H1 (cell line): ENCODE data around the gene ATP23. TPM values are rescaled to one million over a fixed set of nuclear protein-coding genes. Genes with fewer than 3 reads are reported as not detected.
A peak's percentile ranks its signal among the peaks of the same experiment; 100 is the strongest.

ENCODE experiments used
- CTCF ChIA-PET: fragments of 300-600 bp; sonication (Branson Sonifier 250); formaldehyde crosslinking; loops from one replicate; lab custom pipeline; 2021; ENCODE audit not compliant: partially characterized antibody; lab: Charles Lee
- POLR2A ChIA-PET: fragments of 300-600 bp; sonication (Branson Sonifier 250); formaldehyde crosslinking; loops from one replicate; lab custom pipeline; 2021; ENCODE audit warnings: inconsistent platforms; ENCODE audit not compliant: partially characterized antibody; lab: Charles Lee
- DNase-seq, 2 experiments: peaks; one replicate each; pipeline versions ENCODE4 v3.0.0 to v3.0.0-alpha.2; 2010 to 2022; ENCODE audit warnings: low spot score in 2 of 2, low read depth in 1 of 2, mixed read lengths in 1 of 2
- FAIRE-seq: peaks from 2 replicates; lab custom pipeline; 2011; peaks lifted over from hg19 to GRCh38; lab: Jason Lieb, UNC
- H2AFZ ChIP-seq: 2 replicates; pipeline ENCODE4 v1.8.1; 2012; ENCODE audit warnings: low read length, inconsistent platforms
- H2AK5ac ChIP-seq: 2 replicates; pipeline ENCODE4 v1.6.1; 2013; ENCODE audit warnings: low read depth, low read length
- H2BK120ac ChIP-seq: replicated peaks from 2 replicates; pipeline ENCODE3; 2013; ENCODE audit warnings: low read depth, low read length, inconsistent platforms
- H2BK12ac ChIP-seq: 2 replicates; pipeline ENCODE4 v1.6.1; 2013; ENCODE audit warnings: low read depth, low read length
- H2BK15ac ChIP-seq: 2 replicates; pipeline ENCODE4 v1.6.1; 2013; ENCODE audit warnings: low read length
- H2BK20ac ChIP-seq: 2 replicates; pipeline ENCODE4 v1.6.1; 2013; ENCODE audit warnings: low read length
- H2BK5ac ChIP-seq: 2 replicates; pipeline ENCODE4 v1.6.1; 2013; ENCODE audit warnings: low read depth, low read length
- H3K14ac ChIP-seq: 2 replicates; pipeline ENCODE4 v1.6.1; 2013; ENCODE audit warnings: inconsistent platforms; ENCODE audit not compliant: insufficient read length
- H3K18ac ChIP-seq: 2 replicates; pipeline ENCODE4 v1.6.1; 2013; ENCODE audit warnings: low read length; ENCODE audit errors: extremely low read depth
- H3K23ac ChIP-seq: 2 replicates; pipeline ENCODE4 v1.6.1; 2013; ENCODE audit warnings: inconsistent platforms; ENCODE audit not compliant: insufficient read length
- H3K23me2 ChIP-seq: 2 replicates; pipeline ENCODE4 v1.6.1; 2013; ENCODE audit warnings: low read depth, low read length
- H3K27ac ChIP-seq: 2 replicates; pipeline ENCODE4 v1.6.1; 2011; ENCODE audit warnings: low read depth, low read length, inconsistent platforms
- H3K27me3 ChIP-seq, 4 experiments: replicated peaks in 1 of 4; 1 replicate in 1 of 4; 2 replicates in 3 of 4; pipeline versions ENCODE4 v1.6.1 to v1.8.1; 2011 to 2013; ENCODE audit warnings: low read length in 3 of 4, mild to moderate bottlenecking in 3 of 4, inconsistent platforms in 2 of 4, mixed read lengths in 2 of 4, moderate library complexity in 1 of 4; ENCODE audit not compliant: control insufficient read depth in 3 of 4, insufficient read depth in 3 of 4; ENCODE audit errors: extremely low read depth in 1 of 4
- H3K36me3 ChIP-seq, 4 experiments: 2 replicates each; pipeline versions ENCODE4 v1.6.1 to v1.8.1; 2011 to 2013; ENCODE audit warnings: mild to moderate bottlenecking in 4 of 4, low read length in 3 of 4, moderate library complexity in 2 of 4, control low read depth in 1 of 4, inconsistent platforms in 1 of 4; ENCODE audit not compliant: insufficient read depth in 4 of 4, control insufficient read depth in 2 of 4
- H3K4ac ChIP-seq: replicated peaks from 2 replicates; pipeline ENCODE3; 2013; ENCODE audit warnings: low read length, low read depth, mixed read lengths, inconsistent platforms; ENCODE audit not compliant: insufficient read length
- H3K4me1 ChIP-seq, 4 experiments: replicated peaks in 1 of 4; 1 replicate in 1 of 4; 2 replicates in 3 of 4; pipeline versions ENCODE4 v1.6.1 to v1.8.1; 2011 to 2013; ENCODE audit warnings: low read length in 3 of 4, inconsistent platforms in 2 of 4, mixed read lengths in 1 of 4; ENCODE audit not compliant: insufficient read depth in 4 of 4, control insufficient read depth in 3 of 4
- H3K4me2 ChIP-seq, 2 experiments: 2 replicates each; pipeline versions ENCODE4 v1.6.1 to v1.8.1; 2011 to 2013; ENCODE audit warnings: low read depth in 2 of 2, low read length in 2 of 2, control low read depth in 1 of 2, inconsistent platforms in 1 of 2, mild to moderate bottlenecking in 1 of 2; ENCODE audit not compliant: insufficient read depth in 1 of 2
- H3K4me3 ChIP-seq, 4 experiments: fragments of 200-600, 300-600 bp in 1 of 4; sonication (generic), shearing (Covaris generic), sonication (Bioruptor Twin) in 1 of 4; 2 replicates each; pipeline versions ENCODE4 v1.5.1 to v1.8.1; 2011 to 2016; ENCODE audit warnings: low read length in 4 of 4, low read depth in 3 of 4, control low read depth in 2 of 4, inconsistent platforms in 2 of 4, mild to moderate bottlenecking in 2 of 4, mixed read lengths in 1 of 4, moderate library complexity in 1 of 4; ENCODE audit not compliant: insufficient read depth in 2 of 4; ENCODE audit errors: extremely low read depth in 1 of 4
- H3K56ac ChIP-seq: replicated peaks from 2 replicates; pipeline ENCODE3; 2013; ENCODE audit warnings: low read depth, mild to moderate bottlenecking, mixed read lengths, low read length, inconsistent platforms; ENCODE audit not compliant: insufficient read length
- H3K79me1 ChIP-seq: 2 replicates; pipeline ENCODE4 v1.6.1; 2013; ENCODE audit warnings: low read depth, low read length, control low read depth
- H3K79me2 ChIP-seq, 2 experiments: 2 replicates each; pipeline versions ENCODE4 v1.6.1 to v1.8.1; 2012 to 2013; ENCODE audit warnings: low read length in 2 of 2, mild to moderate bottlenecking in 2 of 2, inconsistent platforms in 1 of 2; ENCODE audit not compliant: insufficient read depth in 2 of 2, control insufficient read depth in 1 of 2
- H3K9ac ChIP-seq, 4 experiments: replicated peaks in 1 of 4; 1 replicate in 1 of 4; 2 replicates in 3 of 4; pipeline versions ENCODE4 v1.6.1 to v1.8.1; 2011 to 2013; ENCODE audit warnings: low read depth in 3 of 4, low read length in 3 of 4, control low read depth in 2 of 4, mild to moderate bottlenecking in 2 of 4, moderate library complexity in 2 of 4, inconsistent platforms in 1 of 4; ENCODE audit errors: extremely low read depth in 1 of 4
- H3K9me3 ChIP-seq, 2 experiments: 2 replicates each; pipeline versions ENCODE4 v1.6.1 to v1.8.1; 2012 to 2013; ENCODE audit warnings: mild to moderate bottlenecking in 2 of 2, moderate library complexity in 2 of 2, control low read depth in 1 of 2, inconsistent platforms in 1 of 2, low read depth in 1 of 2, low read length in 1 of 2, mixed read lengths in 1 of 2; ENCODE audit not compliant: insufficient read depth in 2 of 2
- H4K20me1 ChIP-seq, 2 experiments: replicated peaks in 1 of 2; 2 replicates each; pipeline versions ENCODE3 to v1.8.1; 2011 to 2013; ENCODE audit warnings: inconsistent platforms in 2 of 2, low read length in 2 of 2, mild to moderate bottlenecking in 1 of 2; ENCODE audit not compliant: insufficient read depth in 2 of 2, control insufficient read depth in 1 of 2
- H4K5ac ChIP-seq: 2 replicates; pipeline ENCODE4 v1.6.1; 2013; ENCODE audit warnings: low read length, low read depth, mixed read lengths, inconsistent platforms; ENCODE audit not compliant: insufficient read length
- H4K8ac ChIP-seq: 2 replicates; pipeline ENCODE4 v1.8.0; 2013; ENCODE audit warnings: mild to moderate bottlenecking, moderate library complexity, low read length, inconsistent platforms; ENCODE audit not compliant: insufficient read depth; ENCODE audit errors: extremely low read depth
- H4K91ac ChIP-seq: replicated peaks from 2 replicates; pipeline ENCODE3; 2013; ENCODE audit warnings: low read length, mixed read lengths, inconsistent platforms; ENCODE audit not compliant: insufficient read length
- BCL11A ChIP-seq, 2 experiments: IDR thresholded peaks; one replicate each; pipeline ENCODE4 v1.6.1; 2011; ENCODE audit warnings: low read depth in 2 of 2, low read length in 2 of 2, mild to moderate bottlenecking in 2 of 2
- CBX5 ChIP-seq: fragments of 300-800, 300-1000 bp; sonication (generic); IDR thresholded peaks from 2 replicates; pipeline ENCODE4 v1.7.1; 2016; ENCODE audit warnings: antibody characterized with exemption, low read length, low read depth
- CBX8 ChIP-seq: fragments of 300-800, 300-1000 bp; sonication (generic); IDR thresholded peaks from 2 replicates; pipeline ENCODE4 v1.7.1; 2016; ENCODE audit warnings: low read depth, low read length, borderline replicate concordance
- CTBP2 ChIP-seq: IDR thresholded peaks from 2 replicates; pipeline ENCODE4 v1.7.0; 2011; ENCODE audit warnings: borderline replicate concordance, mild to moderate bottlenecking, moderate library complexity, mixed read lengths, low read length; ENCODE audit not compliant: insufficient read depth, insufficient read length
- FOSL1 ChIP-seq: IDR thresholded peaks from 2 replicates; pipeline ENCODE4 v1.6.1; 2011; ENCODE audit warnings: mild to moderate bottlenecking, low read depth, low read length, moderate library complexity; ENCODE audit not compliant: insufficient read depth
- KDM5A ChIP-seq: fragments of 200-600 bp; IDR thresholded peaks from 2 replicates; pipeline ENCODE4 v1.7.1; 2012; ENCODE audit warnings: mild to moderate bottlenecking, low read length, inconsistent platforms, mixed read lengths
- RNF2 ChIP-seq: fragments of 200-900, 300-1000 bp; sonication (generic); IDR thresholded peaks from 2 replicates; pipeline ENCODE4 v1.7.1; 2016; ENCODE audit warnings: borderline replicate concordance, low read depth, mild to moderate bottlenecking, antibody characterized with exemption, low read length; ENCODE audit not compliant: poor library complexity, severe bottlenecking; ENCODE audit errors: missing control alignments
- RXRA ChIP-seq: IDR thresholded peaks from 2 replicates; pipeline ENCODE4 v1.6.1; 2011; ENCODE audit warnings: low read depth, mild to moderate bottlenecking, low read length, moderate library complexity; ENCODE audit not compliant: insufficient read depth
- SAP30 ChIP-seq: fragments of 300-600 bp; sonication (generic); IDR thresholded peaks from 2 replicates; pipeline ENCODE4 v1.7.1; 2012; ENCODE audit warnings: low read length, moderate library complexity, mild to moderate bottlenecking, inconsistent platforms; ENCODE audit not compliant: insufficient read depth, insufficient replicate concordance
- TAF7 ChIP-seq: optimal IDR thresholded peaks from 2 replicates; pipeline ENCODE3; 2011; ENCODE audit warnings: low read depth, mild to moderate bottlenecking, inconsistent platforms, low read length, moderate library complexity, borderline replicate concordance
- WGBS, 2 experiments: shearing (Covaris generic) in 1 of 2; methylation state at CpG; one replicate each; pipeline versions ENCODE4 v1.1.6 to v1.1.7; 2013 to 2015; ENCODE audit warnings: low lambda C conversion rate in 2 of 2, mixed read lengths in 2 of 2, inconsistent platforms in 1 of 2, low coverage in 1 of 2, missing lambda C conversion rate in 1 of 2; ENCODE audit not compliant: insufficient replicate concordance in 2 of 2, insufficient coverage in 1 of 2, insufficient read length in 1 of 2; ENCODE audit errors: extremely low coverage in 1 of 2, missing lambda C conversion rate in 1 of 2; 5-methylcytosine and 5-hydroxymethylcytosine counted together
- polyA plus RNA-seq, 7 experiments: library from polyadenylated mRNA; depleted of rRNA in 3 of 7; stranded (reverse) in 5 of 7; unstranded in 2 of 7; fragments of >200 nt in 5 of 7; fragments of 200-250 nt in 2 of 7; gene quantifications; 1 replicate in 5 of 7; 2 replicates in 1 of 7; 4 replicates in 1 of 7; pipeline versions ENCODE4 v1.2.1 to v1.2.3, GENCODE V29; 2011 to 2013; ENCODE audit warnings: missing spikeins in 2 of 7, mixed read lengths in 2 of 7
- total RNA-seq: library from RNA; stranded (reverse); fragmentation: NEBNext Ultra II Directional; extraction: Animal tissue kit (Norgen Biotek cat#: 25700); gene quantifications from 2 replicates; pipeline ENCODE4 v1.2.1, GENCODE V29; 2021
- TF ChIP-seq, protein P1 (sequence below): IDR thresholded peaks from 2 replicates; pipeline ENCODE4 v1.6.1; 2012; ENCODE audit warnings: low read length, inconsistent platforms

The ATP23 gene
- total and polyA plus RNA-seq, 2 of the 8 experiments (the other 6 are each of a cell fraction or from before 2014, with no cell fraction given), result 10.2 to 13.5 TPM

DNA sequence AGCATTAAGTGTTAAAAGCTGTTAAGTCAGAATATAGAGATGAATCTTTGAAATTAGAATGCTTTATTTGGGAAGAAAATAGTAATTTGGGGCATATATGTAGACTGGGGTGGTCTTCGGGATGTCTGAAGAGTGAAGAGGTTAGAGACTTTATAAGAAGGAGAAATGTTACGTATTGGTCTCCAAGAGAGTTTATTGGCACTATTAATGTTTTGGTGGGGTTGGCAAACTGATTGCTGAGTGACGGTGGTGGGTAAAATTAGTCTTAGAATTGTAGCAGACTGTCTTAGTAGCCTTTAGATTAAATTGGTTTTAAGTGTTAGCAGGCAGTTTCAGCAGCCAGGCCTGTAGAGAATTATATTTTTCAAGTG is 4.9 kb upstream of the ATP23 start:
- no peaks in the 10 kb centered on the region for H3K9me3 ChIP-seq
- no peaks in the 10 kb centered on the region for H3K36me3 ChIP-seq
- H2BK15ac ChIP-seq, result no peak overlapping the region
- no peak overlapping the region for H3K14ac ChIP-seq
- H3K9ac ChIP-seq, result no peak overlapping the region
- no peak for DNase-seq
- 67% methylated on average over 3 of the region's 3 CpGs; no CpG with 5 or more reads in 1 of the 2 experiments for WGBS, 2 experiments
- H2BK5ac ChIP-seq, result no peak overlapping the region
- no peak overlapping the region for H2AK5ac ChIP-seq
- H2BK20ac ChIP-seq, result no peak overlapping the region
- ChIA-PET POLR2A (no interaction called here), CTCF (no interaction called here)
- peak overlapping the region in 1 of 2 experiments; percentile 66; a peak in 2 of 4 replicates for H3K4me2 ChIP-seq
- peaks cover 0 to 3% (median 2%) of the 10 kb centered on the region in 4 experiments; a peak in 3 of 7 replicates for H3K4me1 ChIP-seq
- no peaks in the 10 kb centered on the region for H3K79me1 ChIP-seq
- peaks cover 3% of the 10 kb centered on the region for H3K23me2 ChIP-seq
- H3K56ac ChIP-seq, result no peak overlapping the region
- H3K4me3 ChIP-seq, result peak overlapping the region; percentile 37 to 63 (median 53); a peak in 4 of 8 replicates
- no peak overlapping the region for H3K4ac ChIP-seq
- H4K91ac ChIP-seq, result no peak overlapping the region
- no peak overlapping the region for H2AFZ ChIP-seq
- no peak overlapping the region for H3K27ac ChIP-seq
- no peaks in the 10 kb centered on the region for H4K20me1 ChIP-seq
- H3K79me2 ChIP-seq, result no peaks in the 10 kb centered on the region
- FAIRE-seq, result no peak
- no peak overlapping the region for H4K8ac ChIP-seq
- no peak overlapping the region for H3K23ac ChIP-seq
- H3K18ac ChIP-seq, result no peak overlapping the region
- H2BK120ac ChIP-seq, result no peak overlapping the region
- H3K27me3 ChIP-seq, result peaks cover 0 to 9% (median under 1%) of the 10 kb centered on the region in 4 experiments; a peak in 1 of 7 replicates
- H4K5ac ChIP-seq, result no peak overlapping the region
- no peak overlapping the region for H2BK12ac ChIP-seq
- TF ChIP-seq BCL11A (IDR thresholded peaks at IDR 0.05; ENCODE audit: low read depth in 2 of 2, low read length in 2 of 2), result no peak
- TF ChIP-seq CBX8, result no peak
- TF ChIP-seq CTBP2, result no peak
- TF ChIP-seq SAP30, result no peak
- no peak for TF ChIP-seq FOSL1
- no peak for TF ChIP-seq RNF2
- TF ChIP-seq KDM5A, result no peak
- no peak for TF ChIP-seq TAF7
- TF ChIP-seq CBX5, result no peak
- TF ChIP-seq RXRA, result no peak
- TF ChIP-seq, protein P1, sequence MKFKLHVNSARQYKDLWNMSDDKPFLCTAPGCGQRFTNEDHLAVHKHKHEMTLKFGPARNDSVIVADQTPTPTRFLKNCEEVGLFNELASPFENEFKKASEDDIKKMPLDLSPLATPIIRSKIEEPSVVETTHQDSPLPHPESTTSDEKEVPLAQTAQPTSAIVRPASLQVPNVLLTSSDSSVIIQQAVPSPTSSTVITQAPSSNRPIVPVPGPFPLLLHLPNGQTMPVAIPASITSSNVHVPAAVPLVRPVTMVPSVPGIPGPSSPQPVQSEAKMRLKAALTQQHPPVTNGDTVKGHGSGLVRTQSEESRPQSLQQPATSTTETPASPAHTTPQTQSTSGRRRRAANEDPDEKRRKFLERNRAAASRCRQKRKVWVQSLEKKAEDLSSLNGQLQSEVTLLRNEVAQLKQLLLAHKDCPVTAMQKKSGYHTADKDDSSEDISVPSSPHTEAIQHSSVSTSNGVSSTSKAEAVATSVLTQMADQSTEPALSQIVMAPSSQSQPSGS, result no peak
